Frontal cortex (tissue), 4 donors: ENCODE results near the gene MEGF11. TPM values are rescaled to one million over a fixed set of nuclear protein-coding genes. Genes with fewer than 3 reads are reported as not detected.

Experiments
- DNase-seq, 2 donors: peaks; one replicate each; pipeline ENCODE4 v3.0.0; 2012; ENCODE audit warnings: low spot score in 2 of 2
- FAIRE-seq: peaks from 2 replicates; lab custom pipeline; 2012; peaks lifted over from hg19 to GRCh38; lab: Jason Lieb, UNC
- total RNA-seq: library from RNA; depleted of rRNA; stranded (reverse); fragments of >200 nt; gene quantifications from one replicate; pipeline ENCODE4 v1.2.3, GENCODE V29; 2014
- donor health status: control.
- donor health status: control.
- donor health status: control.

Gene MEGF11
- total RNA-seq, 1 donor from 2014 or later, result 4.5 TPM

DNA sequence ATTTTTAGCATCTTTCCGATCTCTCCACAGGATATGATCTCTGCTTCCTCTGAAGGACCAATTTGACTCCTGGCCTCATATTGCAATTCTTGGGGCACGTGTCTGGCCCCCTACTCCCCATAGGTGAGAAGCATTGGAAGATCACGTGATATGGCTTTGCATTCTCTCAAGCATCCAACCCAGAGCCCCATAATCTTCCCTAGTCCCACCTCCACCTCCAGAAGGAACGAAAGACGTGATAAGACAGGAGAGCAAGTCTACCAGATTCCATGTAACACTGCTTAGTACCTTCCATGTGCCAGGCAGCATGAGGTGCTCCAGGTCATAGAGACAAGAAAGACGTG lies 176.3 kb downstream of the MEGF11 start:
- no peak for DNase-seq

GRCh38 chr15:66076591-66077319 lies 176.8 kb downstream of the MEGF11 start:
- no peak for DNase-seq
- no peak for FAIRE-seq

More for the DNA sequence above, 176.3 kb downstream of the MEGF11 start:
- FAIRE-seq, result no peak

DNA sequence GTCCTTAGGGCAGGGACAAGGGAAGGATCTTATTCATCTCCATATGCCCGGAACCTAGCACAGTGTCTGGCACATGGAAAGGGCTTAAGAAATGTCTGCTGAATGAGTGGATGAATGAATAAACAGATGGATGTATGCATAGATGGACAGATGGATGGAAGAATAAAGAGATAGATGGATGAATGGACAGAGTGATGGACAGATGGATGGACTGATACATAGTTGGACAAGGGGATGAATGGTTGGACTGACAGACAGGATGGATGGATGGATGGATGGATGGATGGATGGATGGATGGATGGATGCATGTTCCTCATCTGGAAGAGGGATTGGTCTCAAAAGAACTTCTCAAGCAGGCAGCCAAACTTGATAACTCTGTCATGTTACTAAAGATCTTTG lies 177.6 kb downstream of the MEGF11 start:
- DNase-seq (no peak), FAIRE-seq (no peak)

- FAIRE-seq, result no peak
- no peak for DNase-seq
Measured at GRCh38 chr15:66072616-66073361, 180.8 kb downstream of the MEGF11 start.

DNA sequence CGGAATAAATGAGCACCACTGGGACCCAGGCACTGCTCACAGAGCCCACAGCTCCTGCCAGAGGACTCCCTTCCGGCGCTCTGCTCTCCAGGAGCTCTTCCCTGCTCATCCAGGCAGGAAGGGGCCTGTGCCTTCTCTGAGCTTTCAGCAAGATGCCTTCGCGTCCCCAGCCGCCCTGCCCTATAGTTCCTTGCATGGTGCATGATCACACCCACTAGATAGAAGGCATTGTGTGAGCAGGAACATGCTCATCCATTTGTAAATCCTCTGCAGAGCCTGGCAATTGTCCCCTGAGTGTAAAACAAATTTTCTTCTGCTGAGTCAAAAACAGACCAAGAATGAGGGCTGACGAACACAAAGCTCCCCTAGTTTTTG lies 181.6 kb downstream of the MEGF11 start:
- DNase-seq (no peak), FAIRE-seq (no peak)

GRCh38 chr15:66071160-66071920 lies 182.2 kb downstream of the MEGF11 start:
- DNase-seq (no peak), FAIRE-seq (no peak)

DNA sequence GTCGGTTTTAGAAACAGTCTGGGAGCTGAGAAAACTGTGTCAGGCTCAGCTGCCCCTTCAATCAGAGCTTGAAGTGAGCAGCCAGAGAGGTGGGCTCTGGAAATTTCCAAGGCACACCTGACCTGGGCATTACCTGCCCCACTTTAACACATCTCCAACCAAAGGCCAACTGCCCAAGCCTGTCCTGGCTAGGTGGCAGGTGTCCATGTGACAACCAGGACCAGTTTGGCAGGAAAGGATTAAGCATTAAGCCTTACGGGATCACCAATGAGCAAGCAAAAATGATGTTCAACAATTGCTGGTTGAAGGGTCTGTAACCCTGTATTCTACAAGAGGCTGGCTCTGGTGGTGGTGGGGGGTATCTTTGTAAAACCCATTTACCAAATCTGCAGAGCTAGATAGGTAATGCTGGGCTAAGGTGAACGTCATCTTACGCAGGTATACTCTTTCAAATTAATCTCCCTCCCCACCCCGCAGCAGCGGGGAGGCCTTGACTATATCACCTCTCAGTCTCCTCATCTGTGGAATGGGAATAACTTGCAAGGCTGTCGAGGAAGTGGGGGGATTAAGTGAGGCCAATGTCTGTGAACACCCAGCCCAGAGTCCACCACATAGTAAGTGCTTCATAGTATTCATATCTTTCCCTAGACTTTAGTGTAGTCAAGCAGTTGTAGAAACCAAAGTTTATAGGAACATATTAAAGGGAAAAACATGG lies 183.2 kb downstream of the MEGF11 start:
- DNase-seq (no peak), FAIRE-seq (no peak)

DNA sequence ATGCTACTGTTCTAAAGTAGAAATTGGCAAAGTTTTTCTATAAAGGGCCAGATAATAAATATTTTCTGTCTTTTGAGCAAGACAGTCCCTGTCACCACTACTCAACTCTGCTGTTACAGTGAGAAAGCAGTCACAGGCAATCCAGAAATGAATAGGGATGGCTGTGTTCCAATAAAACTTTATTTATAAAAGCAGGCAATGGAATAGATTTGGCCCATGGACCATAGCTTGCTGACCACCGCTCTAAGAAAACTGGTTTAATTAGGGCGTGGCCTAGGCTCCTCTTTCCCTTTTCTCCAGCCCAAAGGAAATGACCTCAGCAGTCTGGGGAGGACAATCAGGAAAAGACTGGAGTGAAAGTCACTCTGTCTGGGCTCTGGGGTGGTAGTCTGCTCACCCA lies 183.8 kb downstream of the MEGF11 start:
- no peak for FAIRE-seq
- DNase-seq, result no peak

- FAIRE-seq (no peak), DNase-seq (no peak)
Measured at GRCh38 chr15:66068801-66069200, 184.7 kb downstream of the MEGF11 start.

DNA sequence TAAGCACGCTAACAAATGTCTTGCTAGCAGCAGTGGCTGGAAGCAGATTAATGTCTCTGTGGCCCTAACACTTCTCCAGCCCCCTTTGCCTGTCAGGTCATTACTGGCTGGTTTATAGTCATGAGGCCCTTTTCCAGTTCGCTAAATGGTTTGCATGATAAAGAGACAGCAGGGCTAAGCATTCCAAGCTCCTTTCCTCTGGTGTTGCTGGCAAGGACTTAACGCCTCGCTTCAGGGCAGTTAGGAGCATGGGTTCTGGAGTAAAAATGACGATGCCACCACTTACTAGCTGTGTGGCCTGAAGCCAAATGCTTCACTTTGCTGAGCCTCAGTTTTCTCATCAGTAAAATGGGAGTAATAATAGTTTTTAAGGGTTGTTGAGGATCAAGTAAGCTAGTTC lies 185.9 kb downstream of the MEGF11 start:
- DNase-seq, result no peak
- FAIRE-seq, result no peak

DNA sequence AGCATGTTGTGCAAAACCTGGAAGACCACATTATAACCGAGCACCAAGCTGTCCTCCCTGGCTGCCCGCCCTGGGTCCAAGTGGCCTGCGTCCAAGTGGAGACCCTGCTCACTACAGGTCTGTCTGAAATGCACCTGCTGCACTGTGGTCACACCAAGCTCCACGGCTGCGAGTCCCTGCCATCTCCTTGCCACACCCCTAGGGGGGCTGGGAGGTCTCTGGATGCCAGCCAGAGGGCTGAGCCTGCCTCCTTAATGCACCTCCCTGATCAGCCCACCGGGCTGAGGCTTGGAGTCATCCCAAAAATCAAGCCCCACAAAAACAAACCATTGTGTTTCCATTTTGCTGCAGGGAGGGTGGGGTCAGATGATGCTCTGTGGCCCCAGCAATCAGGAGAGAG lies 187.1 kb downstream of the MEGF11 start:
- no peak for DNase-seq
- FAIRE-seq, result no peak

GRCh38 chr15:66066005-66066404 lies 187.5 kb downstream of the MEGF11 start:
- no peak for DNase-seq
- FAIRE-seq, result no peak

GRCh38 chr15:66065325-66065724 lies 188.2 kb downstream of the MEGF11 start:
- DNase-seq (no peak), FAIRE-seq (no peak)

GRCh38 chr15:66063147-66063546 lies 190.4 kb downstream of the MEGF11 start:
- DNase-seq, result no peak
- FAIRE-seq, result no peak

DNA sequence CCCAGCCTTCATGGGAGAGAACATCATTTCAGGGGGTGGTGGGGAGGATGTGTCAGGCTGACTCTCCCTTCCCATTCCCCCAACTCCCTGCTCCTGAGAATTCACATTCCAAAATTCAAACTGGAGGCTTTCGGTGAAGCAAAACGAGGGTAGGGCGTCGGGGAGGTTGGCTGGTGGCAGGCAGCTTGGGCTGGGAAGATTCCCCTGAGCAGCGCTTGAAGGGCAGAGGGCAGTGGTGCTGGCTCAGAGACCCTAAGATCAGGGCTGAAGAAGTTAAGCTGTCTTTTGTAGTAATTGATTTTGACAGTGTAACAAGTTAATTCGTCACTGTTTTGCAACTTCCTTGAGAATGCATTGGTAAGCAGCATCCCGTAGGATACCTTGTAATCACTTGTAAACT lies 196.5 kb downstream of the MEGF11 start:
- no peak for DNase-seq
- FAIRE-seq, result no peak

DNA sequence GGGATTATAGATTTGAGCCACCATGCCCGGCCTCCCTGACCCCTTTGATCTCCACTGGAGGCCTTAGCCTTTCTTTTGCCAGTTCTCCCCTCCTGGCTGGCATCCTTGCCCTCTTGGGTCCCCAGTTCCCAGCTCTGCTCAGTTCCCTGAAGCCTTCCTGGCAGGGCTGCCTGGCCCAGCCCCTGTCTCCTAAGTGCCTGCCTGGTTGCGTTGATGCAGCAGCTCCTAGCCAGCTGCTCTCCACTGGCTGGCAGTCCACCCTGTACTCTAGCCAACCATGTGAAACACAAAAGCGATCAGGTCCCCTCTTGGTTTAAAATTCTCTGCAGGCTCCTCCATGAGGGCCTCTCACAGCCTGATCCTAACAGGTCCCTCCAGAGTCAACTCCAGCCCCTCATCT lies 199.6 kb downstream of the MEGF11 start:
- DNase-seq (no peak), FAIRE-seq (no peak)

DNA sequence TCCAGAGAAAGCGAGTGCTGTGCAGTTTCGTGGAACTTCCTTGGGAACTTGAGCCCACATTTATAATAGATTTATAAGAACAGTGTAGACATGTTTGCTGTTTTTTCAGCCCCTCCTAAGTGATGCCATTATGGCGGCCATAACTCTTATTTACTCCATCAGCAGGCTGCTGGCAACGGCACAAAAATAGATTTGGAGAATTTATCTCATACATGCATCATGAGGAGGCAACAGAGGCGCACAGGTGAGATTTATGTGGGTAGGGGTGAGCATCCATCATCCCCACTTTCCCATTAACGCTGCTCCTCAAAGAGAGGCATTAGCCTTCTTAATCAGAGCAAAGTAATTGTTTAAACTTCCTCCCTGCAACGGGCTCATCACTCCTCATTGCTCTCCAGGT lies 201.7 kb downstream of the MEGF11 start:
- DNase-seq, result no peak
- FAIRE-seq, result no peak

DNA sequence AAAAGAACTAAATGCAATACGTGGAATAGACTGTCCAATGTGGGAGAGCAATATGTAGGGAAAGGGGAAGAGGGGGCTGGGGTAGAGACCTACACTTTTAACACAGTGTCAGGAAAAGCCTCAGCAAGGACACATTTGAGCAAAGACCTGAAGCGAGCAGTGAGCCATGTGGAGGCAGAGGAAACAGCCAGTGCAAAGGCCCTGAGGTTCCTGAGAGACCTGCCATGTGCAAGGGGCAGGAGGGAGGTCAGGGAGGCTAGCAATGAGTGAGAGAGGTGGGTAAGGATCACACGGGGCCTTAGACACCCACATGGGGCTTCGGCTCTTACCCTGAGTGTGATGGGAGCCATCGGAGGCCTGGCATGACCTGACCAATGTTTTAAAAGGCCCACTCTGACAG lies 203.3 kb downstream of the MEGF11 start:
- DNase-seq, result no peak
- no peak for FAIRE-seq

DNA sequence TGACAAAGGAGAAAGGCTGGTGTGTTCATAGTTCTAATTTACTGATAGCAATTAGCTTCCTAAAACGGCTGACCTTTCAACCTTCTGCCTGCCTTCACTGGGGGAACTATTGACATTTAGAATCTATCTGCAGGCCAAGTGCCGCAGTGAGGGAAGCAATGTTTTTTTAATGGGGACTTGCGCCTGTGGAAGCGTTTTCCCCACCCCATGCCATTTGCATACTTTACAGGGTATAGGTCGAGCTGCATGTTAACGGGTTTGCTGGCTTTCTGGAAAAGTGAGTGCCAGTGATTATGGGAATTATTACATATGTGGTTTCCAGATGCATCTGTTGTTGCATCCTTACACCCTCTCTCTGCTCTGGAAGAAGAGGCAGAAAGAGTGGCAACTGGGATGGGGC lies 204.2 kb downstream of the MEGF11 start:
- FAIRE-seq, result no peak
- no peak for DNase-seq

- DNase-seq, result no peak
- FAIRE-seq, result no peak
Measured at GRCh38 chr15:66047321-66048024, 206.1 kb downstream of the MEGF11 start.
